Measurements from ENCODE around the gene PTPN11. TPM values are rescaled to one million over a fixed set of nuclear protein-coding genes. Genes with fewer than 3 reads are reported as not detected.

The PTPN11 gene
- total and polyA plus RNA-seq, 10 of the 15 experiments (the other 5 are each of a cell fraction or from before 2014, with no cell fraction given): 14.6 to 85.2 (median 58.6) TPM

DNA sequence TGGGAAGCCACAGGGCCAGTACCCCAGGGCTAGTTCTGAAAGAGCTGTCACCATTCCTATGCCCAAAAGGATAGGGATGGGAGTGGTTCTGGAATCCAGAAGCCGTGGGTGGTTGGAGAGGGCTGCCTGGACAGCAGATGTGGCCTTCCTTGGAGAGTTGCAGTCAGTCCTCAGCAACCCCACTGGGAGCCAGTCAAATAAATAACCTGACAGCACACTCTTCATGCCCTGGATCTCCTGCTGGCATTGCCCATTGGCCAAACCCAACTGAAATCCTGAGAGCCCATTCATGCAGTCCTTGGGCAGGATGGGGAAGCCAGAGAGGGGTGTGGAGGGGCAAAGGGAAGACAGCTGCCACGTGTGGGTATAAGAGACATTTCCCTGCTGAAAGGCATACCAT is 128.2 kb downstream of the PTPN11 start (continued):
- TF ChIP-seq, protein P1, sequence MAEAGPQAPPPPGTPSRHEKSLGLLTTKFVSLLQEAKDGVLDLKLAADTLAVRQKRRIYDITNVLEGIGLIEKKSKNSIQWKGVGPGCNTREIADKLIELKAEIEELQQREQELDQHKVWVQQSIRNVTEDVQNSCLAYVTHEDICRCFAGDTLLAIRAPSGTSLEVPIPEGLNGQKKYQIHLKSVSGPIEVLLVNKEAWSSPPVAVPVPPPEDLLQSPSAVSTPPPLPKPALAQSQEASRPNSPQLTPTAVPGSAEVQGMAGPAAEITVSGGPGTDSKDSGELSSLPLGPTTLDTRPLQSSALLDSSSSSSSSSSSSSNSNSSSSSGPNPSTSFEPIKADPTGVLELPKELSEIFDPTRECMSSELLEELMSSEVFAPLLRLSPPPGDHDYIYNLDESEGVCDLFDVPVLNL (IDR thresholded peaks at IDR 0.05; ENCODE audit: low read depth, low read length): no peak
- TF ChIP-seq PAX8 (IDR thresholded peaks at IDR 0.05): no peak
- TF ChIP-seq HCFC1 (IDR thresholded peaks at IDR 0.05; ENCODE audit: low read length): no peak

DNA sequence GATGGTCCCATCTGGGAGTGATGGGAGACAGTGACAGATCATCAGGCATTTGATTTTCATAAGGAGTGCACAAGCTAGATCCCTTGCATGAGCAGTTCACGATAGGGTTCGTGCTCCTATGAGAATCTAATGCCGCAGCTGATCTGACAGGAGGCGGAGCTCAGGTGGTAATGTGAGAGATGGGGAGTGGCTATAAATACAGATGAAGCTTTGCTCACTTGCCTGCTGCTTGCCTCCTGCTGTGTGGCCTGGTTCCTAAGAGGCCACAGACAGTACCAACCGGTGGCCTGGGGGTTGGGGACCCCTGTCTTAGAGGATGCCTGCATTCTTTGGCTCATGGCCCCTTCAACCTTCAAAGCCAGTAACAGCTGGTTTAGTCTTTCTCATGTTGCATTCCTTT is 130.3 kb downstream of the PTPN11 start:
- H3K4me1 ChIP-seq (ENCODE audit: control insufficient read depth, insufficient read depth, low read length): peaks cover 4% of the 10 kb centered on the region
- no peak overlapping the region for H3K27ac ChIP-seq (ENCODE audit: control insufficient read depth, insufficient read depth)
- H3K9ac ChIP-seq (ENCODE audit: control insufficient read depth, insufficient read depth, low read length): no peak overlapping the region
- no peak for FAIRE-seq
- in situ Hi-C loops (cut with MboI) (no loop called here), intact Hi-C loops (cut with micrococcal nuclease; ENCODE audit: unreplicated experiment) (no loop called here)
- no peak overlapping the region for H3K4me2 ChIP-seq (ENCODE audit: control insufficient read depth, insufficient read depth)
- ChIA-PET CTCF (no interaction called here), SMC1A (ENCODE audit: uncharacterized antibody, unreplicated experiment) (interaction anchor here (0.6 to 1.3 kb wide), 2 partner anchors 10 to 177 kb away, joined by 3 read pairs; no protein-coding TSS in a partner anchor), POLR2A (no interaction called here), RAD21 (ENCODE audit: unreplicated experiment) (no interaction called here)
- H2AFZ ChIP-seq (ENCODE audit: control insufficient read depth, low read depth, low read length): no peak overlapping the region
- no peak for DNase-seq (ENCODE audit: low read depth, low spot score)
- no peak for TF ChIP-seq YBX1 (IDR thresholded peaks at IDR 0.05)
- no peak for TF ChIP-seq EGR1 (IDR thresholded peaks at IDR 0.05; ENCODE audit: borderline replicate concordance in 1 of 2, low read depth in 2 of 2, low read length in 2 of 2)
- no TSS peak for BruUV-seq (replicated peaks)
- no peak overlapping the region for H3K4me3 ChIP-seq
- no peaks in the 10 kb centered on the region for H3K9me3 ChIP-seq (replicated peaks; ENCODE audit: control insufficient read depth, insufficient read depth, low read length)
- H3K27me3 ChIP-seq (replicated peaks in 1 of 2; ENCODE audit: control insufficient read depth in 2 of 2, insufficient read depth in 2 of 2, low read length in 1 of 2): peaks cover 0 to 2% of the 10 kb centered on the region in 2 experiments; a peak in 1 of 4 replicates
- H3K79me2 ChIP-seq (ENCODE audit: control insufficient read depth, insufficient read depth, low read length): no peaks in the 10 kb centered on the region
- no peaks in the 10 kb centered on the region for H4K20me1 ChIP-seq (ENCODE audit: control insufficient read depth, insufficient read depth)
- no peak for ATAC-seq
- WGBS (ENCODE audit: insufficient coverage, insufficient replicate concordance, low lambda C conversion rate, missing lambda C conversion rate): 26% methylated on average over 5 of the region's 5 CpGs
- H3K36me3 ChIP-seq (ENCODE audit: control insufficient read depth in 2 of 2, insufficient read depth in 2 of 2, low read length in 1 of 2): no peaks in the 10 kb centered on the region

DNA sequence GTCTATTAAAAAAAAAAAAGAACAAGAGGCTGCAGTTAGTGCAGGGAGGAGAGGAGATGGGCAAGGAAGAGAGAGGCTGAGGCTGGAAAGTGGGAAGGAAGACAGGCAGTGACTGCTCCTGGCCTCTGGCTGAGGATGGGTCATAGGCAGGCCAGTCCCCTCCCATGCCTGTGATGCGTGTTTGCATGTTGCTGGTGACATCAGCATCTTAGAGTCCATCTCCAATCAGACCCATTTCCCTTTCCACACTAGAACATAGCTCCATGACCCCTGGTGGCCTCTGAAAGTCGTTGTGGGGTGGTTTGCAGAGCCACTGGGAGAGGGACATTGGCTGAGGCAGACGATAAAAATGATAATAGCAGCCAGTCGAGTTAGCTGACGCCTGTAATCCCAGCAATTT is 132.9 kb downstream of the PTPN11 start:
- FAIRE-seq: no peak
- in situ Hi-C loops (cut with MboI) (no loop called here), intact Hi-C loops (cut with micrococcal nuclease; ENCODE audit: unreplicated experiment) (no loop called here)
- Histone ChIP-seq H3K4me3 (no peak overlapping the region), H3K9ac (ENCODE audit: control insufficient read depth, insufficient read depth, low read length) (no peak overlapping the region), H2AFZ (ENCODE audit: control insufficient read depth, low read depth, low read length) (no peak overlapping the region), H3K4me2 (ENCODE audit: control insufficient read depth, insufficient read depth) (no peak overlapping the region), H3K27me3 (replicated peaks in 1 of 2; ENCODE audit: control insufficient read depth in 2 of 2, insufficient read depth in 2 of 2, low read length in 1 of 2) (peaks cover 0 to 2% of the 10 kb centered on the region in 2 experiments; a peak in 1 of 4 replicates), H3K9me3 (replicated peaks; ENCODE audit: control insufficient read depth, insufficient read depth, low read length) (no peaks in the 10 kb centered on the region), H3K36me3 (ENCODE audit: control insufficient read depth in 2 of 2, insufficient read depth in 2 of 2, low read length in 1 of 2) (no peaks in the 10 kb centered on the region), H3K79me2 (ENCODE audit: control insufficient read depth, insufficient read depth, low read length) (no peaks in the 10 kb centered on the region), H3K4me1 (ENCODE audit: control insufficient read depth, insufficient read depth, low read length) (peaks cover 4% of the 10 kb centered on the region), H4K20me1 (ENCODE audit: control insufficient read depth, insufficient read depth) (no peaks in the 10 kb centered on the region), H3K27ac (ENCODE audit: control insufficient read depth, insufficient read depth) (no peak overlapping the region)
- 35% methylated on average over 5 of the region's 5 CpGs for WGBS (ENCODE audit: insufficient coverage, insufficient replicate concordance, low lambda C conversion rate, missing lambda C conversion rate)
- DNase-seq (ENCODE audit: low read depth, low spot score): no peak
- ChIA-PET POLR2A (interaction anchor here (0.5 kb wide), 1 partner anchor 11 kb away, joined by 6 read pairs; no protein-coding TSS in a partner anchor), RAD21 (ENCODE audit: unreplicated experiment) (no interaction called here), SMC1A (ENCODE audit: uncharacterized antibody, unreplicated experiment) (no interaction called here), CTCF (no interaction called here)
- no peak for TF ChIP-seq MEF2B (IDR thresholded peaks at IDR 0.05; ENCODE audit: partially characterized antibody, poor library complexity, severe bottlenecking)
- TF ChIP-seq NFYA (IDR thresholded peaks at IDR 0.05; ENCODE audit: borderline replicate concordance, low read depth, low read length): no peak
- TF ChIP-seq, protein P2, sequence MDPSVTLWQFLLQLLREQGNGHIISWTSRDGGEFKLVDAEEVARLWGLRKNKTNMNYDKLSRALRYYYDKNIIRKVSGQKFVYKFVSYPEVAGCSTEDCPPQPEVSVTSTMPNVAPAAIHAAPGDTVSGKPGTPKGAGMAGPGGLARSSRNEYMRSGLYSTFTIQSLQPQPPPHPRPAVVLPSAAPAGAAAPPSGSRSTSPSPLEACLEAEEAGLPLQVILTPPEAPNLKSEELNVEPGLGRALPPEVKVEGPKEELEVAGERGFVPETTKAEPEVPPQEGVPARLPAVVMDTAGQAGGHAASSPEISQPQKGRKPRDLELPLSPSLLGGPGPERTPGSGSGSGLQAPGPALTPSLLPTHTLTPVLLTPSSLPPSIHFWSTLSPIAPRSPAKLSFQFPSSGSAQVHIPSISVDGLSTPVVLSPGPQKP (IDR thresholded peaks at IDR 0.05; ENCODE audit: low read depth, low read length): no peak
- TF ChIP-seq NR2F1 (conservative IDR thresholded peaks at IDR 0.05): no peak
- TF ChIP-seq, protein P3, sequence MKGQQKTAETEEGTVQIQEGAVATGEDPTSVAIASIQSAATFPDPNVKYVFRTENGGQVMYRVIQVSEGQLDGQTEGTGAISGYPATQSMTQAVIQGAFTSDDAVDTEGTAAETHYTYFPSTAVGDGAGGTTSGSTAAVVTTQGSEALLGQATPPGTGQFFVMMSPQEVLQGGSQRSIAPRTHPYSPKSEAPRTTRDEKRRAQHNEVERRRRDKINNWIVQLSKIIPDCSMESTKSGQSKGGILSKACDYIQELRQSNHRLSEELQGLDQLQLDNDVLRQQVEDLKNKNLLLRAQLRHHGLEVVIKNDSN (IDR thresholded peaks at IDR 0.05; ENCODE audit: borderline replicate concordance, extremely low read length, insufficient read depth, low read depth, low read length): no peak
- TF ChIP-seq, protein P4, sequence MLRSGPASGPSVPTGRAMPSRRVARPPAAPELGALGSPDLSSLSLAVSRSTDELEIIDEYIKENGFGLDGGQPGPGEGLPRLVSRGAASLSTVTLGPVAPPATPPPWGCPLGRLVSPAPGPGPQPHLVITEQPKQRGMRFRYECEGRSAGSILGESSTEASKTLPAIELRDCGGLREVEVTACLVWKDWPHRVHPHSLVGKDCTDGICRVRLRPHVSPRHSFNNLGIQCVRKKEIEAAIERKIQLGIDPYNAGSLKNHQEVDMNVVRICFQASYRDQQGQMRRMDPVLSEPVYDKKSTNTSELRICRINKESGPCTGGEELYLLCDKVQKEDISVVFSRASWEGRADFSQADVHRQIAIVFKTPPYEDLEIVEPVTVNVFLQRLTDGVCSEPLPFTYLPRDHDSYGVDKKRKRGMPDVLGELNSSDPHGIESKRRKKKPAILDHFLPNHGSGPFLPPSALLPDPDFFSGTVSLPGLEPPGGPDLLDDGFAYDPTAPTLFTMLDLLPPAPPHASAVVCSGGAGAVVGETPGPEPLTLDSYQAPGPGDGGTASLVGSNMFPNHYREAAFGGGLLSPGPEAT (IDR thresholded peaks at IDR 0.05; ENCODE audit: low read depth): no peak
- no peak for TF ChIP-seq TARDBP (IDR thresholded peaks at IDR 0.05; ENCODE audit: borderline replicate concordance)
- BruUV-seq (replicated peaks): no TSS peak
- no peak for ATAC-seq

All from GM12878 (cell line).